ENCODE data around the gene GRIP1.

The GRIP1 gene

DNA sequence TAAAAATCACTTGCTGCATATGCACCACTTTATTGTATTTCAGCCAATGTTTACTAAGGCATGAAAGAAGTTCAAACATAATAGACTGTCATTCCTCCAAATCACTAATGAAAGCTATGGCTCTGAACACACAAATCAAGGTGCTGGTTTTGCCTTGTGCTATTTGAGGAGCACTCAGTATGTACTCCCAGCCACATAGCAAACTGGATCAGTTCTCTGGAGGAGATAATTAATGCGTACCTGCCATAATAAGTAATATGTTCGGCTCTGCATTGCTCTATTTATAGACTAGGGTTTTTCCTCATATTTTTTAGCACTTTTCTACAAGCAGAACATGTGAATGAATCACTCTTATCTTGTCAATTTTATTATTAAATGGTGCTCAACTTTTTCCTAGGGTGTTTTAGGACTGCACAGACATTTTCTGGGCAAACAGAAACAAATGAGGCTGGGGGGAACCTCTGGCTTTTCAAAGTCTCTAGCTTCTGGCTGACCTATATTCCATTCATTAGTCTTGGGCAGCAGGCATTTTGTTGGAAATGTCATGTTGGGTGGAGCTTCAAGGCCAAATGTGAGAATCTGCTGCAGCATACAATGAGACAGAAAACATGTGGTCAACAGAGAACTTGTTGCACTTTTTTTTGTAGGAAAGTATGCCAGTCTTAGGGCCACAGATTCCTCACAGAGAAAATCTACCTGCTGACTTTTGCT lies 88.4 kb downstream of the GRIP1 start:
- Mint-ChIP-seq H3K4me3 (no peak overlapping the region), H3K27me3 (peaks cover 3% of the 10 kb centered on the region), H3K9me3 (no peaks in the 10 kb centered on the region), H3K36me3 (no peaks in the 10 kb centered on the region), H3K27ac (no peak overlapping the region), H3K4me1 (peaks cover 4% of the 10 kb centered on the region)
- no peak for DNase-seq (ENCODE audit: low spot score in 2 of 2)
- no peak for ATAC-seq (ENCODE audit: low read depth)

DNA sequence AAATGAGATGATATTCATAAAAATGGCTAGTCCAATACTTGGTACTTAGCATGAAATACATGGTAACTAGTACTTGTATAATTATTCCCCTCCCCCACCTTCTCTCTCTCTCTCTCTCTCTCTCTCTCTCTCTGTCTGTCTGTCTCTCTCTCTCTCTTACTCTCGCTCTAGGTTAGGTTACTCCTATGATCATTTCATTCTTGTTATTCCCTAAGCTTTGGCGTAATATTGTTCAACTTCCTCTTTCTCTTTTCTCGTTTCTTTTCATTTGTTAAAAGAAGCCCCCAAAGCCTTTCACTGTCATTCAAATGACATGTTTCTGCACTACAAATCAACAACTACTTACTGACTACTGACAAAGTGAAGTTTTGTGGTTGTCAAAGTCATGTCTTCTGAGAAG lies 89.8 kb downstream of the GRIP1 start:
- peaks cover 4% of the 10 kb centered on the region for H3K4me1 Mint-ChIP-seq
- peaks cover 1% of the 10 kb centered on the region for H3K27me3 Mint-ChIP-seq
- peak overlapping the region; percentile 14 for H3K27ac Mint-ChIP-seq
- DNase-seq (ENCODE audit: low spot score in 2 of 2) = no peak
- peak overlapping the region; percentile 51 for H3K4me3 Mint-ChIP-seq
- no peaks in the 10 kb centered on the region for H3K9me3 Mint-ChIP-seq
- H3K36me3 Mint-ChIP-seq = no peaks in the 10 kb centered on the region
- no peak for ATAC-seq (ENCODE audit: low read depth)

GRCh38 chr12:66587912-66588311 lies 91.0 kb downstream of the GRIP1 start:
- ATAC-seq (ENCODE audit: low read depth) = no peak
- Mint-ChIP-seq H3K36me3 (no peaks in the 10 kb centered on the region), H3K27ac (no peak overlapping the region), H3K4me3 (no peak overlapping the region), H3K27me3 (peaks cover 1% of the 10 kb centered on the region), H3K9me3 (no peaks in the 10 kb centered on the region), H3K4me1 (peaks cover 4% of the 10 kb centered on the region)
- no peak for DNase-seq (ENCODE audit: low spot score in 2 of 2)

DNA sequence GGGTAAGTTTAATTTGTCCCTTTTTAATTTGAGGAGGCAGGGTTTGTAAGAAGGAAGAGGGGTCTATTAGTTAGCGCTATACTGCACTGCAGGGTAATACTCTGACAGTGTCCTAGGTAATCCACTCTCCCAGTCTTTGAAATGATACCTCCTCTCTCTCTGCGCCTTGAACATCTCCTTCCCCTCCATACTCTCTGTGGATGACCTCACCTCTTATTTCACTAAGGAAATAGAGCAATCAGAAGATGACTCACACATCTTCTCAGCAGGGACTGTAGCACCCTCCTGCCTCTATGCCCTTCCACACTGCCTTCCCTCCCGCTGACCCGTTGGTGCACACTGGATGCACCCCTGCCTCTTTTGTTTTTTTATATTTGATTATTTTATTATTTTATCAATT lies 94.2 kb downstream of the GRIP1 start:
- DNase-seq (ENCODE audit: low spot score in 2 of 2) = no peak
- ATAC-seq (ENCODE audit: low read depth) = no peak
- H3K27me3 Mint-ChIP-seq = peaks cover 1% of the 10 kb centered on the region
- no peak overlapping the region for H3K4me3 Mint-ChIP-seq
- no peaks in the 10 kb centered on the region for H3K36me3 Mint-ChIP-seq
- no peaks in the 10 kb centered on the region for H3K9me3 Mint-ChIP-seq
- H3K4me1 Mint-ChIP-seq = peaks cover 4% of the 10 kb centered on the region
- H3K27ac Mint-ChIP-seq = no peak overlapping the region

- H3K4me3 Mint-ChIP-seq = no peak overlapping the region
- no peaks in the 10 kb centered on the region for H3K36me3 Mint-ChIP-seq
- no peak overlapping the region for H3K27ac Mint-ChIP-seq
- H3K9me3 Mint-ChIP-seq = no peaks in the 10 kb centered on the region
- DNase-seq (ENCODE audit: low spot score in 2 of 2) (no peak), ATAC-seq (ENCODE audit: low read depth) (no peak)
- peaks cover 4% of the 10 kb centered on the region for H3K27me3 Mint-ChIP-seq
- no peaks in the 10 kb centered on the region for H3K4me1 Mint-ChIP-seq
These were observed 105.3 kb downstream of the GRIP1 start for GRCh38 chr12:66573605-66574004.

DNA sequence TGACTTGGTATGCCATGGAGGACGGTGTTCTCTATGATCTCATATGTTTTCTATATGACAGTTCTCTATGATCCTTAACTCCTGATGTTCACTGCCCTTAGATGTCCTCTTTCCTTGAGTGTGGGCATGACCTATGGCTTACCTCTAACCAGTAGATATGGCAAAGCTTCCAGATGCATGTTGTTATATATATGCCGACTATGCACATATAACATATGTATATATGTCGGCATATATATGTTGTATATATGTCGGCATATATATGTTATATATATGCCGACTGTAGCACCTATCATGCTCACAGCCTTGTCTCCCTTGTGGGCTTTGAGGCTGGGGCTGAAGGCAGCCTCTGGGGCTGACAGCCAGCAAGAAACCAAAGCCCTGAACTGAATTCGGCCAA lies 106.0 kb downstream of the GRIP1 start:
- Mint-ChIP-seq H3K36me3 (no peaks in the 10 kb centered on the region), H3K4me1 (no peaks in the 10 kb centered on the region)

GRCh38 chr12:66571361-66571915 lies 107.4 kb downstream of the GRIP1 start:
- H3K36me3 Mint-ChIP-seq = no peaks in the 10 kb centered on the region
- H3K4me1 Mint-ChIP-seq = no peaks in the 10 kb centered on the region
- no peak overlapping the region for H3K4me3 Mint-ChIP-seq
- H3K9me3 Mint-ChIP-seq = no peaks in the 10 kb centered on the region
- peaks cover 5% of the 10 kb centered on the region for H3K27me3 Mint-ChIP-seq
- DNase-seq (ENCODE audit: low spot score in 2 of 2) (no peak), ATAC-seq (ENCODE audit: low read depth) (no peak)
- H3K27ac Mint-ChIP-seq = no peak overlapping the region

More for the DNA sequence above, 106.0 kb downstream of the GRIP1 start:
- H3K27ac Mint-ChIP-seq = no peak overlapping the region
- DNase-seq (ENCODE audit: low spot score in 2 of 2) (no peak), ATAC-seq (ENCODE audit: low read depth) (no peak)
- peaks cover 6% of the 10 kb centered on the region for H3K27me3 Mint-ChIP-seq
- H3K9me3 Mint-ChIP-seq = no peaks in the 10 kb centered on the region
- no peak overlapping the region for H3K4me3 Mint-ChIP-seq

- Mint-ChIP-seq H3K4me1 (no peaks in the 10 kb centered on the region), H3K27me3 (no peaks in the 10 kb centered on the region), H3K36me3 (no peaks in the 10 kb centered on the region), H3K9me3 (peaks cover 10% of the 10 kb centered on the region), H3K4me3 (no peak overlapping the region), H3K27ac (no peak overlapping the region)
- DNase-seq (ENCODE audit: low spot score in 2 of 2) (no peak), ATAC-seq (ENCODE audit: low read depth) (no peak)
These were observed 115.7 kb downstream of the GRIP1 start for GRCh38 chr12:66563220-66563619.

DNA sequence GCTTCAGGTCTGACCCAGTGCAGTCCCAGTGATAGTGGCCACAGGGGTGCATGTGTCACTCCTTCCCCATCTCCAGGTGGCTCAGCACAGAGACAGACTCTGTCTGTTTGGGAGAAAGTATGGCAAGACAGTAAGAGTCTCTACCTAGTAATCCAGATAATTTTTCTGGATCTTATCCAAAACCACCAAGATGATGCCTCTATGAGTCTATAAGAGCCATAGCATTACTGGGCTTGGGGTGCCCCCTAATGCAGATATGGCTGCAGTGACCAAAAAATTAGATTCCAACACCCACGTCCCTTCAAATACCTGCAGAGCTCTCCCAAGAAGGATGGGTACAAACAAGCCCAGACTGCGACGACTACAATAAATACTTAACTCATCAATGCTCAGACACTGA lies 123.8 kb downstream of the GRIP1 start:
- ATAC-seq (ENCODE audit: low read depth) (no peak), DNase-seq (ENCODE audit: low spot score in 2 of 2) (no peak)
- Mint-ChIP-seq H3K4me1 (no peaks in the 10 kb centered on the region), H3K4me3 (no peak overlapping the region), H3K9me3 (peaks cover 4% of the 10 kb centered on the region), H3K27ac (no peak overlapping the region), H3K36me3 (no peaks in the 10 kb centered on the region), H3K27me3 (peaks cover 7% of the 10 kb centered on the region)

DNA sequence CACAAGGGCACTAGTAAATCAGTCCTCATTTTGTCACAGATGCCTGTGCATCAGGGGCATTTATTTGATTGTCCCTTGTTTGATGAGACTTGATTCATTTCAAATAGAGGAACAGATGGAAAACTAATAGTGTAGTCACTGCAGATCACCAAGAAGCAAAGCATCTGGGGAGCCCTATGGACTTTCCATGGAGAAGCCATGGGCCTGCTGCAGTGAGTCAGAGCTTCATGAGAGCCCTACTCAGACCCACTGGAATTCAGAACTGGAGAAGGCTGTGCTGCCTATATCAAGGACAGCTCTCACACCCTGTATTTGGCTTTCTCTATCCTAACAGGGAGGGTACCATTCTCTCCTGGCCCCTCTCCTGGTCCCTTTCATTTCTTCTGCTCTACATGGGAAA lies 126.2 kb downstream of the GRIP1 start:
- peaks cover 4% of the 10 kb centered on the region for H3K4me1 Mint-ChIP-seq
- H3K36me3 Mint-ChIP-seq = no peaks in the 10 kb centered on the region
- no peak overlapping the region for H3K27ac Mint-ChIP-seq
- ATAC-seq (ENCODE audit: low read depth) (no peak), DNase-seq (ENCODE audit: low spot score in 2 of 2) (no peak)
- no peak overlapping the region for H3K4me3 Mint-ChIP-seq
- H3K9me3 Mint-ChIP-seq = no peaks in the 10 kb centered on the region
- peaks cover 5% of the 10 kb centered on the region for H3K27me3 Mint-ChIP-seq

DNA sequence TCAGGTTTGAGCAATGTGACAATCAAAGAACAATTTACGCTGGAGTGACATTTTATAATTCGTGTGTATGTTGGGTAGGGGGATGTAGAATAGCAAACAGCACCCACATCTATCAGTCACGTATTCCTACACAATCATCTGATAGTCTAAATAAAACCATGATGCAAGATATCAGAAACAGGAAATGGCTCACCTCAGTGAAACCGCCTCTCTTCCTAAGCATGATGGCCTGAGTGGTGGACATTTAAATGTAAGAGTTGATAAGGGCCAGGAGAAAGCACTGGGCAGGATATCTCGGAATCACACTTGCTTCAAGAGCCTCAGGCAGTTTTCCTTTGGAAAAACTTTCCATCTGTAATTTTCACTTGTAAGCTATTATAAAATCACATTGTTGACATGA lies 128.2 kb downstream of the GRIP1 start:
- H3K27ac Mint-ChIP-seq = no peak overlapping the region
- no peak for DNase-seq (ENCODE audit: low spot score in 2 of 2)
- no peak for ATAC-seq (ENCODE audit: low read depth)
- no peak overlapping the region for H3K4me3 Mint-ChIP-seq
- H3K36me3 Mint-ChIP-seq = no peaks in the 10 kb centered on the region
- peaks cover 4% of the 10 kb centered on the region for H3K4me1 Mint-ChIP-seq
- peaks cover 4% of the 10 kb centered on the region for H3K27me3 Mint-ChIP-seq
- H3K9me3 Mint-ChIP-seq = no peaks in the 10 kb centered on the region

GRCh38 chr12:66549050-66549389 lies 129.9 kb downstream of the GRIP1 start:
- ATAC-seq (ENCODE audit: low read depth) (no peak), DNase-seq (ENCODE audit: low spot score in 2 of 2) (no peak)
- Mint-ChIP-seq H3K27ac (no peak overlapping the region), H3K9me3 (no peaks in the 10 kb centered on the region), H3K4me1 (peaks cover 4% of the 10 kb centered on the region), H3K4me3 (no peak overlapping the region), H3K27me3 (peaks cover 2% of the 10 kb centered on the region), H3K36me3 (no peaks in the 10 kb centered on the region)

DNA sequence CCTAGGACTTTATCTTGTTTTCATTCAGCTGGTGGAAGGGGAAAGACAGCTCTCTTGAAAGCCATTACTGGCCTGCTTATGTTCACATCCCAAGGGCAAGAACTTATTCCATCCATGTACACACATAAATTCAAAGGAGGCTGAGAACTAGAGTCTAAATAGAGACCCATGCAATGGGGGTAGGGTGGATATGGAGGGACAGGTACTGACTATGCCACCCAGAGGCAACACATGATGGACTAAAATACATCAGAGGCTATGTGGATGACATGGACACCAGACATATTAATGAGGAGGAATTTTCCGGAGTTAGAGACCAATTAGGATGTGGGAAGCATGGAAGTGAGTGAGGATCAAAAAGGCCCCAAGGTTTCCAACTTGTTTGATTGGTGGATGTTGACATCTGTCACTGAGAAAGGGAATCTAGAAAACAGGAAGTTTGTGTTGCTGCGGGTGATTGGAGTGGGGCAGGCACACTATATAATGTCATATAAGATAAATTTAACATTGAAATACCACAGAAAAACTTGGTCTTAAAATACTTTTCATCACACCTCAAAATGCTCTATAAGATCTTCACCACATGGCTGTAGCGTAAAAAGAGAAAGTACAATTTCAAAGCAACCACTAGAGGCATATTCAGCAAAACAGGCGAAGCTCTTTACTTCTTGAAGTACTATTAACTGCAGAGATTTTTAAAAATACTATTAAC lies 130.4 kb downstream of the GRIP1 start:
- Mint-ChIP-seq H3K27ac (no peak overlapping the region), H3K27me3 (peaks cover 2% of the 10 kb centered on the region), H3K36me3 (no peaks in the 10 kb centered on the region), H3K4me1 (peaks cover 4% of the 10 kb centered on the region), H3K9me3 (no peaks in the 10 kb centered on the region), H3K4me3 (no peak overlapping the region)
- ATAC-seq (ENCODE audit: low read depth) (peak; percentile 45), DNase-seq (ENCODE audit: low spot score in 2 of 2) (no peak)

DNA sequence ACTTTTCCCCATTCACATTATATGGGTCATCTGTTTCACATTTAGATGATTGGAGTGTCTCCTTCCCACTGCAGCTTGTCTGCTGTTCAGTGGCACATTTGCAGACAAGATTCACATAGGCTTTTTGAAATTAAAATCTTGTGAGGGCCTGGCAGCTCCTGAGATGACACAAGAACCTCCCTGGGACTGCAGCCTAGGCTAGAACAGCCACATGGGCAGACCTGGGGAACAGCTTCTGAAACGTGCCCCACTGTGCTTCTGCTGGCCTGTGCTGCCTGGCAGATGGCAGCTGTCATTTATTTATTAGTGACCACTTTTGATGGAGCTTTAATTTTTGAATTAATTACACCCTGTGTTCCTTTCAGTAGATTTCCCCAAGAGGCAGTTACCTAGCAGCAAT lies 137.4 kb downstream of the GRIP1 start:
- Mint-ChIP-seq H3K9me3 (no peaks in the 10 kb centered on the region), H3K27ac (no peak overlapping the region), H3K27me3 (no peaks in the 10 kb centered on the region), H3K4me3 (no peak overlapping the region), H3K36me3 (no peaks in the 10 kb centered on the region), H3K4me1 (no peaks in the 10 kb centered on the region)
- no peak for DNase-seq (ENCODE audit: low spot score in 2 of 2)
- no peak for ATAC-seq (ENCODE audit: low read depth)

GRCh38 chr12:66539431-66539830 lies 139.4 kb downstream of the GRIP1 start:
- no peaks in the 10 kb centered on the region for H3K27me3 Mint-ChIP-seq
- no peaks in the 10 kb centered on the region for H3K9me3 Mint-ChIP-seq
- DNase-seq (ENCODE audit: low spot score in 2 of 2) (no peak), ATAC-seq (ENCODE audit: low read depth) (no peak)
- no peaks in the 10 kb centered on the region for H3K4me1 Mint-ChIP-seq
- H3K27ac Mint-ChIP-seq = no peak overlapping the region
- H3K36me3 Mint-ChIP-seq = no peaks in the 10 kb centered on the region
- no peak overlapping the region for H3K4me3 Mint-ChIP-seq

Measured in memory B cell (primary cell).